Trophoblast cell (in vitro differentiated cells and primary cell): ENCODE measurements around the gene S100A9.

Experiments
- DNase-seq, 2 donors: peaks; one replicate each; pipeline ENCODE4 v3.0.0-alpha.2; 2016
- H2AFZ ChIP-seq: 2 replicates; pipeline ENCODE4 v1.6.1; 2013; ENCODE audit warnings: low read length, moderate library complexity, mild to moderate bottlenecking; ENCODE audit not compliant: insufficient read depth, poor library complexity
- H2AK5ac ChIP-seq: 2 replicates; pipeline ENCODE4 v1.6.1; 2013; ENCODE audit warnings: mild to moderate bottlenecking, low read length
- H2BK120ac ChIP-seq: 2 replicates; pipeline ENCODE4 v1.6.1; 2013; ENCODE audit warnings: low read length, mild to moderate bottlenecking, moderate library complexity; ENCODE audit not compliant: insufficient read depth, poor library complexity
- H2BK12ac ChIP-seq: 2 replicates; pipeline ENCODE4 v1.6.1; 2013; ENCODE audit warnings: mild to moderate bottlenecking, low read length, moderate library complexity
- H2BK5ac ChIP-seq: 2 replicates; pipeline ENCODE4 v1.6.1; 2013; ENCODE audit warnings: low read length, low read depth, moderate library complexity, mild to moderate bottlenecking; ENCODE audit not compliant: poor library complexity
- H3K14ac ChIP-seq: 2 replicates; pipeline ENCODE4 v1.6.1; 2013; ENCODE audit warnings: mild to moderate bottlenecking, low read length
- H3K18ac ChIP-seq: 2 replicates; pipeline ENCODE4 v1.6.1; 2013; ENCODE audit warnings: mild to moderate bottlenecking, low read length
- H3K23ac ChIP-seq: 2 replicates; pipeline ENCODE4 v1.6.1; 2013; ENCODE audit warnings: low read length
- H3K27ac ChIP-seq: 2 replicates; pipeline ENCODE4 v1.5.1; 2013; ENCODE audit warnings: low read depth, mild to moderate bottlenecking, inconsistent platforms, low read length, moderate library complexity
- H3K27me3 ChIP-seq: 2 replicates; pipeline ENCODE4 v1.6.1; 2013; ENCODE audit warnings: inconsistent platforms, mild to moderate bottlenecking, low read length, moderate library complexity; ENCODE audit not compliant: insufficient read depth
- H3K36me3 ChIP-seq, 2 experiments: 1 replicate in 1 of 2; 2 replicates in 1 of 2; pipeline ENCODE4 v1.6.1; 2013; ENCODE audit warnings: low read length in 2 of 2, mild to moderate bottlenecking in 2 of 2, moderate library complexity in 1 of 2; ENCODE audit not compliant: insufficient read depth in 2 of 2, control insufficient read depth in 1 of 2
- H3K4ac ChIP-seq: 2 replicates; pipeline ENCODE4 v1.6.1; 2013; ENCODE audit warnings: low read depth, mild to moderate bottlenecking, low read length, moderate library complexity
- H3K4me1 ChIP-seq, 2 experiments: 1 replicate in 1 of 2; 2 replicates in 1 of 2; pipeline ENCODE4 v1.6.1; 2013; ENCODE audit warnings: low read length in 2 of 2, mild to moderate bottlenecking in 2 of 2, moderate library complexity in 1 of 2; ENCODE audit not compliant: insufficient read depth in 2 of 2, control insufficient read depth in 1 of 2
- H3K4me2 ChIP-seq: 2 replicates; pipeline ENCODE4 v1.6.1; 2013; ENCODE audit warnings: inconsistent platforms, mild to moderate bottlenecking, low read length, moderate library complexity
- H3K4me3 ChIP-seq: 2 replicates; pipeline ENCODE4 v1.5.1; 2013; ENCODE audit warnings: mild to moderate bottlenecking, low read depth, low read length, inconsistent platforms
- H3K79me1 ChIP-seq: one replicate; pipeline ENCODE4 v1.6.1; 2013; ENCODE audit warnings: low read length
- H3K79me2 ChIP-seq: 2 replicates; pipeline ENCODE4 v1.6.1; 2013; ENCODE audit warnings: low read length, mild to moderate bottlenecking; ENCODE audit not compliant: control insufficient read depth, insufficient read depth, poor library complexity
- H3K9ac ChIP-seq: 2 replicates; pipeline ENCODE4 v1.6.1; 2013; ENCODE audit warnings: mild to moderate bottlenecking, low read length
- H3K9me3 ChIP-seq: 2 replicates; pipeline ENCODE4 v1.6.1; 2013; ENCODE audit warnings: low read depth, mild to moderate bottlenecking, control low read depth, inconsistent platforms, low read length; ENCODE audit not compliant: insufficient read depth
- H4K12ac ChIP-seq: 2 replicates; pipeline ENCODE4 v1.6.1; 2013; ENCODE audit warnings: low read depth, mild to moderate bottlenecking, low read length, moderate library complexity
- H4K8ac ChIP-seq: 2 replicates; pipeline ENCODE4 v1.6.1; 2013; ENCODE audit warnings: low read depth, mild to moderate bottlenecking, low read length, moderate library complexity
- H4K91ac ChIP-seq: one replicate; pipeline ENCODE4 v1.6.1; 2013; ENCODE audit warnings: low read depth, mild to moderate bottlenecking, low read length, moderate library complexity
- WGBS: extraction: QIAGEN DNeasy Blood & Tissue Kit; methylation state at CpG from one replicate; pipeline ENCODE4 v1.1.7; 2013; ENCODE audit warnings: missing lambda C conversion rate; ENCODE audit not compliant: insufficient read length, insufficient coverage; ENCODE audit errors: extremely low coverage; 5-methylcytosine and 5-hydroxymethylcytosine counted together

S100A9 gene

GRCh38 chr1:153372571-153372970 lies 14.9 kb downstream of the S100A9 start:
- no peaks in the 10 kb centered on the region for H3K4me1 ChIP-seq
- H3K79me2 ChIP-seq = no peaks in the 10 kb centered on the region
- no peak overlapping the region for H2AFZ ChIP-seq
- peaks cover 1% of the 10 kb centered on the region for H3K9me3 ChIP-seq
- no peak for DNase-seq
- H3K4me2 ChIP-seq = no peak overlapping the region
- no peak overlapping the region for H2AK5ac ChIP-seq
- H3K4me3 ChIP-seq = no peak overlapping the region
- no peak overlapping the region for H3K23ac ChIP-seq
- H3K27me3 ChIP-seq = no peaks in the 10 kb centered on the region
- no peak overlapping the region for H3K14ac ChIP-seq
- no peak overlapping the region for H3K27ac ChIP-seq
- no peak overlapping the region for H4K8ac ChIP-seq
- H3K9ac ChIP-seq = no peak overlapping the region
- H2BK12ac ChIP-seq = no peak overlapping the region
- no peak overlapping the region for H2BK5ac ChIP-seq
- no peak overlapping the region for H3K4ac ChIP-seq
- no CpG with 5 or more reads among the region's 2 CpGs for WGBS
- no peak overlapping the region for H4K91ac ChIP-seq
- H3K36me3 ChIP-seq = no peaks in the 10 kb centered on the region
- no peak overlapping the region for H3K18ac ChIP-seq
- H2BK120ac ChIP-seq = no peak overlapping the region
- H4K12ac ChIP-seq = no peak overlapping the region
- no peaks in the 10 kb centered on the region for H3K79me1 ChIP-seq

GRCh38 chr1:153374071-153374470 lies 16.4 kb downstream of the S100A9 start:
- Histone ChIP-seq H4K8ac (no peak overlapping the region), H4K12ac (no peak overlapping the region), H3K9me3 (peaks cover 3% of the 10 kb centered on the region), H3K36me3 (no peaks in the 10 kb centered on the region), H3K18ac (no peak overlapping the region), H2BK5ac (no peak overlapping the region), H3K79me2 (no peaks in the 10 kb centered on the region), H2AFZ (no peak overlapping the region), H2BK12ac (no peak overlapping the region), H2AK5ac (no peak overlapping the region), H3K23ac (no peak overlapping the region), H3K4ac (no peak overlapping the region), H3K4me2 (no peak overlapping the region), H3K9ac (no peak overlapping the region), H3K79me1 (no peaks in the 10 kb centered on the region), H3K27me3 (no peaks in the 10 kb centered on the region), H3K4me3 (no peak overlapping the region), H3K14ac (no peak overlapping the region), H4K91ac (no peak overlapping the region), H3K4me1 (no peaks in the 10 kb centered on the region), H2BK120ac (no peak overlapping the region), H3K27ac (no peak overlapping the region)
- no CpG with 5 or more reads among the region's 2 CpGs for WGBS
- no peak for DNase-seq

GRCh38 chr1:153375511-153375910 lies 17.9 kb downstream of the S100A9 start, which contains the start of gene S100A12:
Gene S100A12, minus strand, starts transcription at chr1:153375621. Its CDS starts 1,029 bp downstream, at chr1:153374592.
- Histone ChIP-seq H2AFZ (no peak within 1 kb of the TSS), H3K4me1 (no peaks in the 10 kb centered on the region), H2AK5ac (no peak within 1 kb of the TSS), H3K27ac (no peak within 1 kb of the TSS), H3K9ac (no peak within 1 kb of the TSS), H3K14ac (no peak within 1 kb of the TSS), H4K91ac (no peak within 1 kb of the TSS), H4K12ac (no peak within 1 kb of the TSS), H2BK12ac (no peak within 1 kb of the TSS), H3K36me3 (no peaks in the 10 kb centered on the region), H3K4me3 (no peak within 1 kb of the TSS), H4K8ac (no peak within 1 kb of the TSS), H2BK5ac (no peak within 1 kb of the TSS), H2BK120ac (no peak within 1 kb of the TSS), H3K27me3 (no peaks in the 10 kb centered on the region), H3K9me3 (peaks cover 3% of the 10 kb centered on the region), H3K79me1 (no peaks in the 10 kb centered on the region), H3K4ac (no peak within 1 kb of the TSS), H3K79me2 (no peaks in the 10 kb centered on the region), H3K18ac (no peak within 1 kb of the TSS), H3K23ac (no peak within 1 kb of the TSS), H3K4me2 (no peak within 1 kb of the TSS)
- peak in 1 of 2 donors; percentile 79 for DNase-seq
- WGBS = no CpG with 5 or more reads among the region's 1 CpG

- Histone ChIP-seq H3K79me1 (no peaks in the 10 kb centered on the region), H2BK5ac (no peak overlapping the region), H3K9ac (no peak overlapping the region), H3K79me2 (no peaks in the 10 kb centered on the region), H3K4me3 (no peak overlapping the region), H4K8ac (no peak overlapping the region), H3K27me3 (no peaks in the 10 kb centered on the region), H3K4me1 (no peaks in the 10 kb centered on the region), H3K4ac (no peak overlapping the region), H2BK120ac (no peak overlapping the region), H3K18ac (no peak overlapping the region), H3K4me2 (no peak overlapping the region), H2AK5ac (no peak overlapping the region), H2BK12ac (no peak overlapping the region), H2AFZ (no peak overlapping the region), H3K27ac (no peak overlapping the region), H4K91ac (no peak overlapping the region), H3K23ac (no peak overlapping the region), H3K9me3 (peaks cover 8% of the 10 kb centered on the region), H3K36me3 (no peaks in the 10 kb centered on the region), H3K14ac (no peak overlapping the region), H4K12ac (no peak overlapping the region)
- DNase-seq = no peak
- WGBS = no CpG with 5 or more reads among the region's 10 CpGs
Observed at GRCh38 chr1:153379591-153379990, 21.9 kb downstream of the S100A9 start.
